Liver (tissue), 9 donors: ENCODE measurements around the gene DOCK2. TPM values are rescaled to one million over a fixed set of nuclear protein-coding genes. Genes with fewer than 3 reads are reported as not detected.

Source experiments
- DNase-seq: peaks from one replicate; pipeline ENCODE4 v3.0.0-alpha.2; 2017; ENCODE audit warnings: low spot score
- H3K27ac ChIP-seq, 2 donors: one replicate each; pipeline ENCODE4 v1.7.0; 2013; ENCODE audit warnings: inconsistent platforms in 2 of 2, low read length in 2 of 2, control low read depth in 1 of 2, low read depth in 1 of 2, mild to moderate bottlenecking in 1 of 2
- H3K27me3 ChIP-seq, 4 donors: one replicate each; pipeline versions ENCODE4 v1.6.1 to v1.7.0; 2013; ENCODE audit warnings: low read length in 3 of 4, inconsistent platforms in 1 of 4, mild to moderate bottlenecking in 1 of 4, moderate library complexity in 1 of 4; ENCODE audit not compliant: control insufficient read depth in 4 of 4, insufficient read depth in 4 of 4
- H3K36me3 ChIP-seq, 4 donors: one replicate each; pipeline versions ENCODE4 v1.6.1 to v1.7.0; 2013; ENCODE audit warnings: low read length in 3 of 4, mild to moderate bottlenecking in 3 of 4, low read depth in 1 of 4, moderate library complexity in 1 of 4; ENCODE audit not compliant: control insufficient read depth in 4 of 4, insufficient read depth in 3 of 4
- H3K4me1 ChIP-seq, 4 donors: one replicate each; pipeline versions ENCODE4 v1.6.1 to v1.7.0; 2013; ENCODE audit warnings: low read length in 3 of 4, mild to moderate bottlenecking in 3 of 4, moderate library complexity in 1 of 4; ENCODE audit not compliant: control insufficient read depth in 4 of 4, insufficient read depth in 4 of 4
- H3K4me3 ChIP-seq, 3 donors: one replicate each; pipeline versions ENCODE4 v1.6.1 to v1.7.0; 2013; ENCODE audit warnings: low read length in 3 of 3, control low read depth in 1 of 3, low read depth in 1 of 3, mild to moderate bottlenecking in 1 of 3
- H3K9ac ChIP-seq, 2 donors: one replicate each; pipeline ENCODE4 v1.7.0; 2013; ENCODE audit warnings: low read length in 2 of 2, mild to moderate bottlenecking in 2 of 2, moderate library complexity in 2 of 2, control low read depth in 1 of 2, low read depth in 1 of 2
- H3K9me3 ChIP-seq, 4 donors: one replicate each; pipeline versions ENCODE4 v1.6.1 to v1.7.0; 2013; ENCODE audit warnings: low read length in 3 of 4; ENCODE audit not compliant: control insufficient read depth in 4 of 4
- ATF3 ChIP-seq: IDR thresholded peaks from 2 replicates; pipeline ENCODE4 v1.6.1; 2016; ENCODE audit warnings: antibody characterized with exemption
- EGR1 ChIP-seq, 2 donors: IDR thresholded peaks; 2 replicates each; pipeline ENCODE4 v1.6.1; 2016 to 2018; ENCODE audit warnings: antibody characterized with exemption in 2 of 2, low read depth in 2 of 2
- FOXA1 ChIP-seq: IDR thresholded peaks from 2 replicates; pipeline ENCODE4 v1.6.1; 2016; ENCODE audit warnings: antibody characterized with exemption
- FOXA2 ChIP-seq: IDR thresholded peaks from 2 replicates; pipeline ENCODE4 v1.6.1; 2016; ENCODE audit warnings: antibody characterized with exemption
- GABPA ChIP-seq, 2 donors: IDR thresholded peaks in 1 of 2; conservative IDR thresholded peaks in 1 of 2; 2 replicates each; pipeline ENCODE4 v1.6.1; 2016; ENCODE audit warnings: antibody characterized with exemption in 2 of 2, mild to moderate bottlenecking in 1 of 2, moderate library complexity in 1 of 2
- HNF4A ChIP-seq, 2 donors: conservative IDR thresholded peaks; 2 replicates each; pipeline ENCODE4 v1.6.1; 2016; ENCODE audit warnings: antibody characterized with exemption in 2 of 2, mild to moderate bottlenecking in 2 of 2
- HNF4G ChIP-seq: IDR thresholded peaks from 2 replicates; pipeline ENCODE4 v1.6.1; 2016; ENCODE audit warnings: antibody characterized with exemption
- JUND ChIP-seq, 2 donors: IDR thresholded peaks; 2 replicates each; pipeline ENCODE4 v1.6.1; 2016; ENCODE audit warnings: antibody characterized with exemption in 2 of 2
- MAX ChIP-seq: IDR thresholded peaks from 2 replicates; pipeline ENCODE4 v1.6.1; 2016; ENCODE audit warnings: antibody characterized with exemption
- NR2F2 ChIP-seq: IDR thresholded peaks from 2 replicates; pipeline ENCODE4 v1.6.1; 2016; ENCODE audit warnings: antibody characterized with exemption
- RAD21 ChIP-seq, 2 donors: IDR thresholded peaks; 2 replicates each; pipeline ENCODE4 v1.6.1; 2016; ENCODE audit warnings: antibody characterized with exemption in 2 of 2, mild to moderate bottlenecking in 2 of 2
- REST ChIP-seq: IDR thresholded peaks from 2 replicates; pipeline ENCODE4 v1.6.1; 2016; ENCODE audit warnings: antibody characterized with exemption, mild to moderate bottlenecking
- RXRA ChIP-seq, 2 donors: IDR thresholded peaks; 2 replicates each; pipeline ENCODE4 v1.6.1; 2017 to 2018; ENCODE audit warnings: antibody characterized with exemption in 2 of 2, mild to moderate bottlenecking in 1 of 2
- SP1 ChIP-seq: IDR thresholded peaks from 2 replicates; pipeline ENCODE4 v1.6.1; 2018; ENCODE audit warnings: antibody characterized with exemption, mild to moderate bottlenecking
- TAF1 ChIP-seq: conservative IDR thresholded peaks from 2 replicates; pipeline ENCODE4 v1.6.1; 2016; ENCODE audit warnings: antibody characterized with exemption, mild to moderate bottlenecking
- YY1 ChIP-seq: IDR thresholded peaks from 2 replicates; pipeline ENCODE4 v1.6.1; 2016; ENCODE audit warnings: antibody characterized with exemption, mild to moderate bottlenecking
- ZBTB33 ChIP-seq: IDR thresholded peaks from 2 replicates; pipeline ENCODE4 v1.6.1; 2016; ENCODE audit warnings: antibody characterized with exemption
- WGBS: extraction: QIAGEN DNeasy Blood & Tissue Kit; methylation state at CpG from one replicate; pipeline ENCODE4 v1.1.7; 2013; 5-methylcytosine and 5-hydroxymethylcytosine counted together
- polyA plus RNA-seq, 2 donors: library from polyadenylated mRNA; stranded (reverse) in 1 of 2; unstranded in 1 of 2; fragments of 200-250 nt in 1 of 2; fragments of >200 nt in 1 of 2; fragmentation: Nextera tagmentation in 1 of 2; extraction: Ambion mirVana in 1 of 2; gene quantifications; one replicate each; pipeline versions ENCODE4 v1.2.1 to v1.2.3, GENCODE V29; 2013 to 2015
- total RNA-seq, 2 donors: library from RNA; depleted of rRNA; stranded (reverse); fragments of >200 nt; gene quantifications; one replicate each; pipeline ENCODE4 v1.2.3, GENCODE V29; 2014
- TF ChIP-seq, protein P1 (sequence below): fragments of 150-350 bp; IDR thresholded peaks from 2 replicates; pipeline ENCODE4 v1.5.1; 2017; ENCODE audit warnings: improper control_type of control experiment, low read depth, low read length; ENCODE audit not compliant: missing input control
- donor health status: healthy.
- donor health status: healthy.
- donor health status: healthy.
- donor health status: healthy.
- donor health status: healthy.

The DOCK2 gene
- total and polyA plus RNA-seq, 4 donors = 2.3 to 26.6 (median 8.2) TPM

DNA sequence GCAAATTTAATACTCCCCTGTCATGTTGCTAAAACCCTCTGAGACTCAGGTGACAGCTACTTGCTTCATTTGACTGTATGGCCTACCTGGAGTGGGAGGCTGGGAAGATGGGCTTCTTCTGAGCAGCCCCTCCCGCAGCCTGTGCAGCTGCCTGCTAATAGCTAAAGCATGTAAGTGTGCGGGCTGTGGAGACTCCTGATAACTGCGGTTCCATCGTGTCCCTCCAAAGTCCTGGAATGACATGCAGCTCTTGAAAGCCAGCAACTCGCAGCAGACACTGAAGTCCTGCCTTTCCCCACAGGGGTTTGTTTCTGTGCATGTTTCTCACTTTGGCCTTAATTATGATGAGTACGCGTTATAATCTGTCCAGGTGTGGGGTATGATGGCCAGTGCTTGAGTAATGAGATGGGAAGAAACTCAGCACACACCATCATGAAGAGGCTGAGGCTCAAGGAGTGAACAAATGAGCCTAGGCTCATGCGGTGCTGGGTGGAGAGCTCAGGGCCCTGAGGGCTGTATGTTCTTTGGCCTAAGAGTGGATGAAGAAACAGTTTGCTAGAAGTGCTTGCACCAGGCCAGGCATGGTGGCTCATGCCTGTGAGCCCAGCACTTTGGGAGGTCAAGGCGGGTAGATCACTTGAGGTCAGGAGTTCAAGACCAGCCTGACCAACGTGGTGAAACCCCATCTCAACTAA lies 119.1 kb downstream of the DOCK2 start:
- Histone ChIP-seq H3K9me3 (no peaks in the 10 kb centered on the region), H3K27ac (no peak overlapping the region), H3K9ac (no peak overlapping the region), H3K27me3 (no peaks in the 10 kb centered on the region), H3K4me1 (no peaks in the 10 kb centered on the region), H3K4me3 (no peak overlapping the region), H3K36me3 (no peaks in the 10 kb centered on the region)
- TF ChIP-seq ATF3 = no peak
- no peak for TF ChIP-seq RAD21 (IDR thresholded peaks at IDR 0.05)
- no peak for TF ChIP-seq HNF4G
- TF ChIP-seq FOXA2 = no peak
- TF ChIP-seq, protein P1, sequence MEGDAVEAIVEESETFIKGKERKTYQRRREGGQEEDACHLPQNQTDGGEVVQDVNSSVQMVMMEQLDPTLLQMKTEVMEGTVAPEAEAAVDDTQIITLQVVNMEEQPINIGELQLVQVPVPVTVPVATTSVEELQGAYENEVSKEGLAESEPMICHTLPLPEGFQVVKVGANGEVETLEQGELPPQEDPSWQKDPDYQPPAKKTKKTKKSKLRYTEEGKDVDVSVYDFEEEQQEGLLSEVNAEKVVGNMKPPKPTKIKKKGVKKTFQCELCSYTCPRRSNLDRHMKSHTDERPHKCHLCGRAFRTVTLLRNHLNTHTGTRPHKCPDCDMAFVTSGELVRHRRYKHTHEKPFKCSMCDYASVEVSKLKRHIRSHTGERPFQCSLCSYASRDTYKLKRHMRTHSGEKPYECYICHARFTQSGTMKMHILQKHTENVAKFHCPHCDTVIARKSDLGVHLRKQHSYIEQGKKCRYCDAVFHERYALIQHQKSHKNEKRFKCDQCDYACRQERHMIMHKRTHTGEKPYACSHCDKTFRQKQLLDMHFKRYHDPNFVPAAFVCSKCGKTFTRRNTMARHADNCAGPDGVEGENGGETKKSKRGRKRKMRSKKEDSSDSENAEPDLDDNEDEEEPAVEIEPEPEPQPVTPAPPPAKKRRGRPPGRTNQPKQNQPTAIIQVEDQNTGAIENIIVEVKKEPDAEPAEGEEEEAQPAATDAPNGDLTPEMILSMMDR = no peak
- TF ChIP-seq YY1 = no peak
- TF ChIP-seq MAX = no peak
- TF ChIP-seq EGR1 (IDR thresholded peaks at IDR 0.05; ENCODE audit: low read depth in 2 of 2) = no peak
- TF ChIP-seq GABPA (IDR thresholded peaks at IDR 0.05 in 1 of 2, conservative IDR thresholded peaks at IDR 0.05 in 1 of 2) = no peak
- TF ChIP-seq FOXA1 = no peak
- TF ChIP-seq JUND (IDR thresholded peaks at IDR 0.05) = no peak
- TF ChIP-seq TAF1 = no peak
- TF ChIP-seq SP1 = no peak
- no peak for TF ChIP-seq HNF4A (conservative IDR thresholded peaks at IDR 0.05)
- no peak for TF ChIP-seq NR2F2
- no peak for TF ChIP-seq RXRA (IDR thresholded peaks at IDR 0.05)
- no peak for TF ChIP-seq REST
- TF ChIP-seq ZBTB33 = no peak
- DNase-seq = no peak
- WGBS = 90% methylated on average over 10 of the region's 10 CpGs
